HEK293 (cell line): ENCODE data around the gene PHF12.
A peak's percentile ranks its signal among the peaks of the same experiment; 100 is the strongest.

ENCODE experiments used
- CTCF ChIA-PET: fragments of 350-600 bp; formaldehyde crosslinking; extraction: SDS; loops from one replicate; lab custom pipeline; 2021; ENCODE audit warnings: antibody characterized with exemption; lab: Yijun Ruan, JAX
- POLR2A ChIA-PET: fragments of 300-600 bp; formaldehyde crosslinking; extraction: SDS; loops from one replicate; lab custom pipeline; 2020; ENCODE audit warnings: antibody characterized with exemption, inconsistent platforms; lab: Yijun Ruan, JAX
- H3K27ac ChIP-seq: fragments of 200-500 bp; sonication (Bioruptor generic); 2 replicates; pipeline ENCODE4 v1.5.1; 2014; ENCODE audit warnings: low read depth, low read length, control low read depth, inconsistent platforms; ENCODE audit errors: extremely low read depth
- H3K36me3 ChIP-seq, 2 experiments: fragments of 200-500 bp in 1 of 2; sonication (Bioruptor generic) in 1 of 2; 1 replicate in 1 of 2; 2 replicates in 1 of 2; pipeline ENCODE4 v1.5.1; 2014 to 2017; ENCODE audit warnings: inconsistent platforms in 2 of 2, low read length in 2 of 2; ENCODE audit not compliant: control insufficient read depth in 2 of 2, insufficient read depth in 1 of 2
- H3K4me1 ChIP-seq: fragments of 200-500 bp; sonication (Bioruptor generic); 2 replicates; pipeline ENCODE4 v1.5.1; 2014; ENCODE audit warnings: mild to moderate bottlenecking, low read length, inconsistent platforms; ENCODE audit not compliant: control insufficient read depth, insufficient read depth
- H3K4me3 ChIP-seq: 2 replicates; pipeline ENCODE4 v1.5.1; 2011; ENCODE audit warnings: low read depth, mild to moderate bottlenecking, control low read depth, low read length, moderate library complexity
- H3K9me3 ChIP-seq: fragments of 200-500 bp; sonication (Bioruptor generic); 2 replicates; pipeline ENCODE4 v1.5.1; 2014; ENCODE audit warnings: low read depth, low read length, inconsistent platforms; ENCODE audit not compliant: control insufficient read depth, insufficient read depth
- IKZF3 ChIP-seq: fragments of 450-650 bp; IDR thresholded peaks from 2 replicates; pipeline ENCODE4 v1.5.0; 2018; ENCODE audit warnings: missing biosample characterization, mild to moderate bottlenecking, missing genetic modification characterization, moderate library complexity
- YY1 ChIP-seq: fragments of 450-650 bp; formaldehyde crosslinking; IDR thresholded peaks from 2 replicates; pipeline ENCODE4 v1.5.1; 2018; ENCODE audit warnings: missing biosample characterization, missing genetic modification characterization
- ZNF140 ChIP-seq: fragments of 450-650 bp; formaldehyde crosslinking; IDR thresholded peaks from 2 replicates; pipeline ENCODE4 v1.5.1; 2016; ENCODE audit warnings: missing biosample characterization, missing genetic modification characterization
- ZNF157 ChIP-seq: fragments of 450-650 bp; formaldehyde crosslinking; IDR thresholded peaks from 2 replicates; pipeline ENCODE4 v1.5.1; 2016; ENCODE audit warnings: missing biosample characterization, missing genetic modification characterization
- ZNF335 ChIP-seq: fragments of 450-650 bp; formaldehyde crosslinking; conservative IDR thresholded peaks from 2 replicates; pipeline ENCODE4 v1.5.1; 2016; ENCODE audit warnings: missing biosample characterization, missing genetic modification characterization
- ZNF341 ChIP-seq: fragments of 450-650 bp; formaldehyde crosslinking; IDR thresholded peaks from 2 replicates; pipeline ENCODE4; 2016; ENCODE audit warnings: low read depth, missing biosample characterization, missing genetic modification characterization
- ZNF366 ChIP-seq: fragments of 450-650 bp; formaldehyde crosslinking; conservative IDR thresholded peaks from 2 replicates; pipeline ENCODE4 v1.5.1; 2016; ENCODE audit warnings: missing biosample characterization, missing genetic modification characterization
- ZNF501 ChIP-seq: fragments of 450-650 bp; formaldehyde crosslinking; IDR thresholded peaks from 2 replicates; pipeline ENCODE4 v1.5.1; 2016; ENCODE audit warnings: missing biosample characterization, missing genetic modification characterization
- ZNF549 ChIP-seq: fragments of 450-650 bp; IDR thresholded peaks from 2 replicates; pipeline ENCODE4 v1.5.1; 2018; ENCODE audit warnings: missing biosample characterization, missing genetic modification characterization, mild to moderate bottlenecking, inconsistent platforms, moderate library complexity
- ZNF600 ChIP-seq: fragments of 450-650 bp; formaldehyde crosslinking; IDR thresholded peaks from 2 replicates; pipeline ENCODE4 v1.5.1; 2016; ENCODE audit warnings: missing biosample characterization, missing genetic modification characterization
- ZNF639 ChIP-seq: fragments of 450-650 bp; formaldehyde crosslinking; IDR thresholded peaks from 2 replicates; pipeline ENCODE4 v1.5.1; 2016; ENCODE audit warnings: missing biosample characterization, missing genetic modification characterization
- ZNF792 ChIP-seq: fragments of 450-650 bp; formaldehyde crosslinking; IDR thresholded peaks from 2 replicates; pipeline ENCODE4 v1.5.1; 2016; ENCODE audit warnings: missing biosample characterization, missing genetic modification characterization
- ZNF830 ChIP-seq: fragments of 450-650 bp; IDR thresholded peaks from 2 replicates; pipeline ENCODE4 v1.5.0; 2018; ENCODE audit warnings: missing biosample characterization, missing genetic modification characterization, low read depth, mild to moderate bottlenecking, moderate library complexity
- ZSCAN18 ChIP-seq: fragments of 450-650 bp; formaldehyde crosslinking; IDR thresholded peaks from 2 replicates; pipeline ENCODE4 v1.5.1; 2016; ENCODE audit warnings: missing biosample characterization, missing genetic modification characterization
- ZSCAN5A ChIP-seq: fragments of 450-650 bp; formaldehyde crosslinking; IDR thresholded peaks from 2 replicates; pipeline ENCODE4 v1.5.1; 2016; ENCODE audit warnings: missing biosample characterization, missing genetic modification characterization
- TF ChIP-seq, protein P1 (sequence below): fragments of 450-650 bp; formaldehyde crosslinking; IDR thresholded peaks from 2 replicates; pipeline ENCODE4 v1.5.1; 2016; ENCODE audit warnings: missing biosample characterization, missing genetic modification characterization
- TF ChIP-seq, protein P2 (sequence below): fragments of 450-650 bp; formaldehyde crosslinking; IDR thresholded peaks from 2 replicates; pipeline ENCODE4 v1.5.1; 2016; ENCODE audit warnings: missing biosample characterization, missing genetic modification characterization
- TF ChIP-seq, protein P3 (sequence below): fragments of 450-650 bp; formaldehyde crosslinking; IDR thresholded peaks from 2 replicates; pipeline ENCODE4 v1.5.1; 2016; ENCODE audit warnings: missing biosample characterization, missing genetic modification characterization

The PHF12 gene

GRCh38 chr17:28896884-28897768 is 54.2 kb downstream of the PHF12 start, which contains the start of gene FLOT2 (continued):
- TF ChIP-seq, protein P1, sequence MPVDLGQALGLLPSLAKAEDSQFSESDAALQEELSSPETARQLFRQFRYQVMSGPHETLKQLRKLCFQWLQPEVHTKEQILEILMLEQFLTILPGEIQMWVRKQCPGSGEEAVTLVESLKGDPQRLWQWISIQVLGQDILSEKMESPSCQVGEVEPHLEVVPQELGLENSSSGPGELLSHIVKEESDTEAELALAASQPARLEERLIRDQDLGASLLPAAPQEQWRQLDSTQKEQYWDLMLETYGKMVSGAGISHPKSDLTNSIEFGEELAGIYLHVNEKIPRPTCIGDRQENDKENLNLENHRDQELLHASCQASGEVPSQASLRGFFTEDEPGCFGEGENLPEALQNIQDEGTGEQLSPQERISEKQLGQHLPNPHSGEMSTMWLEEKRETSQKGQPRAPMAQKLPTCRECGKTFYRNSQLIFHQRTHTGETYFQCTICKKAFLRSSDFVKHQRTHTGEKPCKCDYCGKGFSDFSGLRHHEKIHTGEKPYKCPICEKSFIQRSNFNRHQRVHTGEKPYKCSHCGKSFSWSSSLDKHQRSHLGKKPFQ (tag by site-specific recombination) = no peak
- no peak for TF ChIP-seq ZNF140 (tag by site-specific recombination)
- TF ChIP-seq ZSCAN18 (tag by site-specific recombination) = no peak
- TF ChIP-seq ZNF501 (tag by site-specific recombination) = peak; percentile 92
- TF ChIP-seq, protein P2, sequence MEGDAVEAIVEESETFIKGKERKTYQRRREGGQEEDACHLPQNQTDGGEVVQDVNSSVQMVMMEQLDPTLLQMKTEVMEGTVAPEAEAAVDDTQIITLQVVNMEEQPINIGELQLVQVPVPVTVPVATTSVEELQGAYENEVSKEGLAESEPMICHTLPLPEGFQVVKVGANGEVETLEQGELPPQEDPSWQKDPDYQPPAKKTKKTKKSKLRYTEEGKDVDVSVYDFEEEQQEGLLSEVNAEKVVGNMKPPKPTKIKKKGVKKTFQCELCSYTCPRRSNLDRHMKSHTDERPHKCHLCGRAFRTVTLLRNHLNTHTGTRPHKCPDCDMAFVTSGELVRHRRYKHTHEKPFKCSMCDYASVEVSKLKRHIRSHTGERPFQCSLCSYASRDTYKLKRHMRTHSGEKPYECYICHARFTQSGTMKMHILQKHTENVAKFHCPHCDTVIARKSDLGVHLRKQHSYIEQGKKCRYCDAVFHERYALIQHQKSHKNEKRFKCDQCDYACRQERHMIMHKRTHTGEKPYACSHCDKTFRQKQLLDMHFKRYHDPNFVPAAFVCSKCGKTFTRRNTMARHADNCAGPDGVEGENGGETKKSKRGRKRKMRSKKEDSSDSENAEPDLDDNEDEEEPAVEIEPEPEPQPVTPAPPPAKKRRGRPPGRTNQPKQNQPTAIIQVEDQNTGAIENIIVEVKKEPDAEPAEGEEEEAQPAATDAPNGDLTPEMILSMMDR (tag by site-specific recombination) = peak; percentile 55
- no peak for TF ChIP-seq ZNF830 (tag by site-specific recombination)
- no peak for TF ChIP-seq ZNF549 (tag by site-specific recombination)
- no peak for TF ChIP-seq YY1 (tag by site-specific recombination)
- TF ChIP-seq ZNF366 (tag by site-specific recombination) = peak; percentile 62

DNA sequence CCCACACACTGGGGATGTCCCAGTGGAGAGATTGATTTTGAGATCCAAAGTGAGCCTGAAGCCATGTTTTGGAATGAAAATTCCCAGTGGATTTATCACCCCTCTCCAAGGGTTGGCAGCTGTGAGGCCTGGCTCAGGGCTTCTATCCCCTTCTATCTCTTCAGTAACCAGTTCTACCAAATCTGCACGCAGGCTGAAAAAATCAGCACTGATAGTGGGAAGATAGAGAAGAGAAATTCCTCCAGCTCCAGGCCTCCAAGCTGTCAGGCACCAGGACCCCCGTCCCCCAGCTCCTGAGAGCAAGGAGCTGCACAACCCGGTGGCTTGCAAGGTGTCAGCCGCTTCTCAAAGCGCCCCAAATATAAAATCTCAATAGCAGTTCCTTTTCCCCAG is 54.8 kb downstream of the PHF12 start:
- CTCF ChIA-PET = interaction anchor here (0.7 to 18.6 kb wide), 7 partner anchors 15 to 169 kb away, joined by 3 to 142 read pairs (median 3); partner anchors contain the start of genes NEK8 and TLCD1
- POLR2A ChIA-PET = interaction anchor here (0.6 to 2.6 kb wide), 7 partner anchors 11 to 185 kb away, joined by 3 to 12 read pairs (median 4); partner anchors contain the start of genes FAM222B, PHF12 and PROCA1
- no peak for TF ChIP-seq ZNF639
- peak; percentile 9; the same call in 1 of the 2 replicates for TF ChIP-seq IKZF3 (tag by site-specific recombination)
- no peak for TF ChIP-seq ZNF341 (tag by site-specific recombination)
- H3K27ac ChIP-seq = peak overlapping the region; percentile 90; the same call in 1 of the 2 replicates
- H3K9me3 ChIP-seq = no peaks in the 10 kb centered on the region
- peaks cover 0 to 22% of the 10 kb centered on the region in 2 experiments; a peak in 2 of 3 replicates for H3K36me3 ChIP-seq
- H3K4me1 ChIP-seq = peaks cover 9% of the 10 kb centered on the region; the same call in 1 of the 2 replicates
- H3K4me3 ChIP-seq = peak overlapping the region; percentile 88

DNA sequence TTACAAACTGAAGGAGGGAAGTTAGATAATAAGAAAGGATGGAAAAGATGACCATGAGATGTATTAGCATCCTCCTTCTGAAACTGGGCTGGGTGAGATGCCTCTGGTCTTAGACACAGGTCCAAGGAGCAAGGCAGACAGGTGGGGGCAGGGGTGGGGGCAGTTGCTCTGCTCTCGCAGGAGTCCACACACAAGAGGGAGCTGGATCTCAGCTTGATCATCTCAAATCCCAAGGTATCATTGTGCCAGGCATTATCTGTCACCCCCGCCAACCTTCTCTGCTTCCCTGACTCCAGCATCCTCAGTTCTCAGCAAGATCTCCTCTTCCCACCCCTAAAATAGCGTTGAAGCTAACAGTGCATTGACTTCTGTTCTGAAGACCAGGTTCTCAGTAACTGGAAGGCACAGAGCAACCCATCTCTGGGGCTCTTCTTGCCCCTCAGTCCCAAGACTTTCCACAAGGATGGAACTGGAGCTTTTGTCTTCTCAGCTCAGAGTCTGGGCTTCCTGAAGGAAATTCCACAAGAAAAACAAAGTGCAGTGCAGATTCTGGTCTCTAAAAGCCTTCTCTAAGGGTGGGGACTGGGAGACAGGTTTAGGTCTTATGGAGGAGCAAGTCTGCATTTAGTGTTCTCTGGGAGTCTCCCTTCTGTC is 55.4 kb downstream of the PHF12 start:
- H3K4me1 ChIP-seq = peaks cover 9% of the 10 kb centered on the region; the same call in 1 of the 2 replicates
- ChIA-PET CTCF (interaction anchor here (0.7 to 18.6 kb wide), 6 partner anchors 16 to 168 kb away, joined by 3 to 142 read pairs (median 3); partner anchors contain the start of genes NEK8 and TLCD1), POLR2A (interaction anchor here (1.1 to 2.6 kb wide), 4 partner anchors 11 to 185 kb away, joined by 3 to 12 read pairs (median 8); partner anchors contain the start of genes PHF12 and PROCA1)
- H3K4me3 ChIP-seq = peak overlapping the region; percentile 88; the same call in 1 of the 2 replicates
- peaks cover 0 to 16% of the 10 kb centered on the region in 2 experiments; a peak in 2 of 3 replicates for H3K36me3 ChIP-seq
- no peaks in the 10 kb centered on the region for H3K9me3 ChIP-seq
- H3K27ac ChIP-seq = no peak overlapping the region
- TF ChIP-seq ZNF792 (tag by site-specific recombination) (no peak), ZNF600 (tag by site-specific recombination) (no peak), ZSCAN5A (tag by site-specific recombination) (no peak), ZNF830 (tag by site-specific recombination) (no peak), ZNF157 (tag by site-specific recombination) (no peak), ZNF335 (tag by site-specific recombination) (no peak)
- TF ChIP-seq, protein P3, sequence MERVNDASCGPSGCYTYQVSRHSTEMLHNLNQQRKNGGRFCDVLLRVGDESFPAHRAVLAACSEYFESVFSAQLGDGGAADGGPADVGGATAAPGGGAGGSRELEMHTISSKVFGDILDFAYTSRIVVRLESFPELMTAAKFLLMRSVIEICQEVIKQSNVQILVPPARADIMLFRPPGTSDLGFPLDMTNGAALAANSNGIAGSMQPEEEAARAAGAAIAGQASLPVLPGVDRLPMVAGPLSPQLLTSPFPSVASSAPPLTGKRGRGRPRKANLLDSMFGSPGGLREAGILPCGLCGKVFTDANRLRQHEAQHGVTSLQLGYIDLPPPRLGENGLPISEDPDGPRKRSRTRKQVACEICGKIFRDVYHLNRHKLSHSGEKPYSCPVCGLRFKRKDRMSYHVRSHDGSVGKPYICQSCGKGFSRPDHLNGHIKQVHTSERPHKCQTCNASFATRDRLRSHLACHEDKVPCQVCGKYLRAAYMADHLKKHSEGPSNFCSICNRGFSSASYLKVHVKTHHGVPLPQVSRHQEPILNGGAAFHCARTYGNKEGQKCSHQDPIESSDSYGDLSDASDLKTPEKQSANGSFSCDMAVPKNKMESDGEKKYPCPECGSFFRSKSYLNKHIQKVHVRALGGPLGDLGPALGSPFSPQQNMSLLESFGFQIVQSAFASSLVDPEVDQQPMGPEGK (tag by site-specific recombination) = 0 out of 2 replicates have a peak, but pooled peaks have one; percentile 37
